ENCODE measurements around the gene NAT16. TPM values are rescaled to one million over a fixed set of nuclear protein-coding genes. Genes with fewer than 3 reads are reported as not detected.
"Not testable (repeated sequence)": the region's sequence is repeated elsewhere in the genome, so short reads cannot be mapped to it uniquely, and the experiment has no call there.

Gene NAT16
- total and polyA plus RNA-seq, 2 donors = not detected

- not testable (repeated sequence) for H3K27ac ChIP-seq (ENCODE audit: low read depth in 1 of 2, low read length in 1 of 2)
- 78% methylated on average over 22 of the region's 22 CpGs for WGBS
These were observed 23.9 kb upstream of the NAT16 start for GRCh38 chr7:101203740-101204738.

DNA sequence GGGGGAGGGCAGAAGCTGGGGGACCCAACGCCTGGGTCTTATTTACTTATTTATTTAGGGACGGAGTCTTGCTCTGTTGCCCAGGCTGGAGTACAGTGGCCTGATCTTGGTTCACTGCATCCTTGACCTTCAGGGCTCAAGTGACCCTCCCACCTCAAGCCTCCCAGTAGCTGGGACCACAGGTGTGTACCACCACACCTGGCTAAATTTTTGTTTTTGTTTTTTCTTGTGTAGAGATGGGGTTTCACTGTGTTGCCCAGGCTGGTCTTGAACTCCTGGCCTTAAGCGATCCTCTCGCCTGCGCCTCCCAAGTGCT lies 22.5 kb upstream of the NAT16 start:
- no peak for DNase-seq (ENCODE audit: low read depth in 6 of 9, low spot score in 9 of 9)
- 88% methylated on average over 5 of the region's 5 CpGs for WGBS
- Histone ChIP-seq H3K27ac (ENCODE audit: low read depth in 1 of 2, low read length in 1 of 2) (no peak overlapping the region), H3K36me3 (ENCODE audit: control insufficient read depth in 2 of 2, insufficient read depth in 2 of 2, low read length in 1 of 2) (peaks cover 0 to 3% of the 10 kb centered on the region in 2 donors), H3K9me3 (ENCODE audit: control insufficient read depth in 2 of 2, insufficient read depth in 1 of 2, low read length in 1 of 2) (no peaks in the 10 kb centered on the region), H3K4me1 (ENCODE audit: control insufficient read depth in 2 of 2, insufficient read depth in 2 of 2, low read length in 2 of 2) (no peaks in the 10 kb centered on the region), H3K27me3 (ENCODE audit: control insufficient read depth in 2 of 2, insufficient read depth in 1 of 2, low read length in 1 of 2) (peaks cover 34 to 65% of the 10 kb centered on the region in 2 donors), H3K4me3 (ENCODE audit: low read length in 2 of 2) (no peak overlapping the region)

More at GRCh38 chr7:101203740-101204738, 23.9 kb upstream of the NAT16 start:
- peak in 1 of 9 donors; percentile 13 for DNase-seq (ENCODE audit: low read depth in 6 of 9, low spot score in 9 of 9)
- not testable (repeated sequence) for H3K4me3 ChIP-seq (ENCODE audit: low read length in 2 of 2); H3K36me3 ChIP-seq (ENCODE audit: control insufficient read depth in 2 of 2, insufficient read depth in 2 of 2, low read length in 1 of 2); H3K9me3 ChIP-seq (ENCODE audit: control insufficient read depth in 2 of 2, insufficient read depth in 1 of 2, low read length in 1 of 2); H3K4me1 ChIP-seq (ENCODE audit: control insufficient read depth in 2 of 2, insufficient read depth in 2 of 2, low read length in 2 of 2)
- H3K27me3 ChIP-seq (ENCODE audit: control insufficient read depth in 2 of 2, insufficient read depth in 1 of 2, low read length in 1 of 2) = peaks cover 34 to 51% of the 10 kb centered on the region in 2 donors

DNA sequence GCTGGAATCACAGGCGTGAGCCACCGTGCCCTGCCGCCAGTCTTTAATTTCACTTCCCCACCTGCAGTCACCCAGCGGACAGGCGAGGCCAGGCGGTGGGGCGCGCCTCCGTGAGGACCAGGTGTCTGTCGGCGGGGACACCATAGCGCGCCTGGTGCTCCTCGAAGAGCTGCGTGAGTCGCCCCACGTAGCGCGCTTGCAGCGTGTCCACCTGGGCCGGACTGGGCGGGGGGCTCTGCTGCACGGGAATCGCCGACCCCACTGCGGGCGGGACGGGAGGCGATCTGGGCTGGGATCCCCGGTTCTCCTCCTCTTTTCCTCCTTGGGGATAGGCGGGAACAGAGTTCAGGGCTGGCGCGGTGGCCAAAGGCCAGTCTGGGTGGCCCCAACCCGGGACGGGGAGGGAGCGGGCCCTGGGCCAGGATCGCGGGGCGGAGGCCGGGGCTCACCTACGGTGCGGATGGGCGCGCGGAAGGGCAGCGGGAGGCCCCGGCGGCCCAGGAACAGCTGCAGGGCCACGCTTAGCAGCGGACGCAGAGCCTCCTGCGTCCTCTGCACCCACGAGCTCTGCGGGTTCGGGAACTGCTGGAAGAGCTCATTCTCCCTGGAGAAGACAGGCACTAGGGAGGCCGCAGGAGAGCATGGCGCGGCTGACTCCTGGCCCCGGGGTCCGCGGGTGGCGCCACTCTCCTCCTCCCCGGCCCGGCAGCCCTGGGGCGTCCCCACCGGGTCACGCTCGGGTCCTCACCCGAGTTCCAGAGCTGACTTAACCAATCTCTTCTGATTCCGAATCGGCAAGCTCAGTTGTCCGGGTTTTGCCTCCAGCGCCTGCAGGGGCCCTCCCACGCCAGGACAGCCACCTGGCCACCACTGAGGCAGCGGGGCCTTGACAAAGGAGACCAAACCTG lies 21.9 kb upstream of the NAT16 start:
- Histone ChIP-seq H3K36me3 (ENCODE audit: control insufficient read depth in 2 of 2, insufficient read depth in 2 of 2, low read length in 1 of 2) (peaks cover 0 to 3% of the 10 kb centered on the region in 2 donors), H3K4me3 (ENCODE audit: low read length in 2 of 2) (no peak overlapping the region), H3K27me3 (ENCODE audit: control insufficient read depth in 2 of 2, insufficient read depth in 1 of 2, low read length in 1 of 2) (peaks cover 34 to 68% of the 10 kb centered on the region in 2 donors), H3K27ac (ENCODE audit: low read depth in 1 of 2, low read length in 1 of 2) (no peak overlapping the region), H3K4me1 (ENCODE audit: control insufficient read depth in 2 of 2, insufficient read depth in 2 of 2, low read length in 2 of 2) (no peaks in the 10 kb centered on the region), H3K9me3 (ENCODE audit: control insufficient read depth in 2 of 2, insufficient read depth in 1 of 2, low read length in 1 of 2) (no peaks in the 10 kb centered on the region)
- WGBS = 11% methylated on average over 75 of the region's 75 CpGs
- no peak for DNase-seq (ENCODE audit: low read depth in 6 of 9, low spot score in 9 of 9)

- H3K4me1 ChIP-seq (ENCODE audit: control insufficient read depth in 2 of 2, insufficient read depth in 2 of 2, low read length in 2 of 2) = no peaks in the 10 kb centered on the region
- no peak within 1 kb of the TSS for H3K4me3 ChIP-seq (ENCODE audit: low read length in 2 of 2)
- peaks cover 34 to 71% of the 10 kb centered on the region in 2 donors for H3K27me3 ChIP-seq (ENCODE audit: control insufficient read depth in 2 of 2, insufficient read depth in 1 of 2, low read length in 1 of 2)
- H3K27ac ChIP-seq (ENCODE audit: low read depth in 1 of 2, low read length in 1 of 2) = no peak within 1 kb of the TSS
- no peaks in the 10 kb centered on the region for H3K9me3 ChIP-seq (ENCODE audit: control insufficient read depth in 2 of 2, insufficient read depth in 1 of 2, low read length in 1 of 2)
- peaks cover 0 to under 1% of the 10 kb centered on the region in 2 donors for H3K36me3 ChIP-seq (ENCODE audit: control insufficient read depth in 2 of 2, insufficient read depth in 2 of 2, low read length in 1 of 2)
- 32% methylated on average over 21 of the region's 21 CpGs for WGBS
- DNase-seq (ENCODE audit: low read depth in 6 of 9, low spot score in 9 of 9) = no peak
These were observed 20.9 kb upstream of the NAT16 start, which contains the start of gene MOGAT3 for GRCh38 chr7:101200862-101201599. Gene MOGAT3, minus strand, starts transcription at chr7:101201036. Its CDS starts 182 bp downstream, at chr7:101200854.

DNA sequence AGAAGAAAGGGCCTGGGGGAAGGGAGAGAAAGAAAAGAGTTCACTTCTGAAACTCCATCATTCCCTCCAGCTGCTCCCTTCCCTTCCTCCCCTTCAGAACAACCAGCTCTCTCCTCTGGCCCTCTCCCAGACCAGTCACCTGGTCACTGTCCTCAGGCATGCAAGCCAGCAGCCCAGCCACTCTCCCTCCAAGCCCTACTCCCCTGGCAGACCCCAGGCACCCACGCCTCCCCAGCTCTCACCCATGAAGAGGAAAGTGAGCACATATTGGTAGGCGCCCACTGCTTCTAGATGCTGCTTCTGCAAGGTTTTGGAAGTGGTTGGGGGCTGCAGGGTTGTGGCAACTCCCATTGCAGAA lies 20.4 kb upstream of the NAT16 start:
- Histone ChIP-seq H3K27me3 (ENCODE audit: control insufficient read depth in 2 of 2, insufficient read depth in 1 of 2, low read length in 1 of 2) (peaks cover 34 to 76% of the 10 kb centered on the region in 2 donors), H3K9me3 (ENCODE audit: control insufficient read depth in 2 of 2, insufficient read depth in 1 of 2, low read length in 1 of 2) (no peaks in the 10 kb centered on the region), H3K27ac (ENCODE audit: low read depth in 1 of 2, low read length in 1 of 2) (no peak overlapping the region), H3K4me3 (ENCODE audit: low read length in 2 of 2) (no peak overlapping the region), H3K36me3 (ENCODE audit: control insufficient read depth in 2 of 2, insufficient read depth in 2 of 2, low read length in 1 of 2) (no peaks in the 10 kb centered on the region), H3K4me1 (ENCODE audit: control insufficient read depth in 2 of 2, insufficient read depth in 2 of 2, low read length in 2 of 2) (no peaks in the 10 kb centered on the region)
- 77% methylated on average over 2 of the region's 2 CpGs for WGBS
- DNase-seq (ENCODE audit: low read depth in 6 of 9, low spot score in 9 of 9) = no peak

DNA sequence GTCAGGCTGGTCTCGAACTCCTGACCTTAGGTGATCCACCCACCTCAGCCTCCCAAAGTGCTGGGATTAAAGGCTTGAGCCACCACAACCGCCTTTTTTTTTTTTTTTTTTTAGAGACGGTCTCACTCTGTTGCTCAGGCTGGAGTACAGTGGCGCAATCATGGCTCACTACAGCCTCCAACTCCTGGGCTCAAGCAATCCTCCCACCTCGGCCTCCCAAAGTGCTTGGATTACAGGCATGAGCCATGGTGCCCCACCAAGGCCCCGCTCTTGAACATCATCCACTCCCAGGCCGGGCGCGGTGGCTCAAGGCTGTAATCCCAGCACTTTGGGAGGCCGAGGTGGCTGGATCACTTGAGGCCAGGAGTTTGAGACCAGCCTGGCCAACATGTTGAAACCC lies 19.4 kb upstream of the NAT16 start:
- not testable (repeated sequence) for DNase-seq (ENCODE audit: low read depth in 6 of 9, low spot score in 9 of 9); H3K36me3 ChIP-seq (ENCODE audit: control insufficient read depth in 2 of 2, insufficient read depth in 2 of 2, low read length in 1 of 2); H3K27ac ChIP-seq (ENCODE audit: low read depth in 1 of 2, low read length in 1 of 2); H3K4me3 ChIP-seq (ENCODE audit: low read length in 2 of 2); H3K9me3 ChIP-seq (ENCODE audit: control insufficient read depth in 2 of 2, insufficient read depth in 1 of 2, low read length in 1 of 2); H3K4me1 ChIP-seq (ENCODE audit: control insufficient read depth in 2 of 2, insufficient read depth in 2 of 2, low read length in 2 of 2)
- 96% methylated on average over 10 of the region's 10 CpGs for WGBS
- H3K27me3 ChIP-seq (ENCODE audit: control insufficient read depth in 2 of 2, insufficient read depth in 1 of 2, low read length in 1 of 2) = peaks cover 34 to 76% of the 10 kb centered on the region in 2 donors

- DNase-seq (ENCODE audit: low read depth in 6 of 9, low spot score in 9 of 9) = no peak
- H3K4me1 ChIP-seq (ENCODE audit: control insufficient read depth in 2 of 2, insufficient read depth in 2 of 2, low read length in 2 of 2) = no peaks in the 10 kb centered on the region
- WGBS = 77% methylated on average over 14 of the region's 14 CpGs
- H3K27ac ChIP-seq (ENCODE audit: low read depth in 1 of 2, low read length in 1 of 2) = no peak overlapping the region
- no peaks in the 10 kb centered on the region for H3K36me3 ChIP-seq (ENCODE audit: control insufficient read depth in 2 of 2, insufficient read depth in 2 of 2, low read length in 1 of 2)
- peaks cover 32 to 68% of the 10 kb centered on the region in 2 donors for H3K27me3 ChIP-seq (ENCODE audit: control insufficient read depth in 2 of 2, insufficient read depth in 1 of 2, low read length in 1 of 2)
- no peaks in the 10 kb centered on the region for H3K9me3 ChIP-seq (ENCODE audit: control insufficient read depth in 2 of 2, insufficient read depth in 1 of 2, low read length in 1 of 2)
- no peak overlapping the region for H3K4me3 ChIP-seq (ENCODE audit: low read length in 2 of 2)
These were observed 18.4 kb upstream of the NAT16 start for GRCh38 chr7:101198476-101198875.

DNA sequence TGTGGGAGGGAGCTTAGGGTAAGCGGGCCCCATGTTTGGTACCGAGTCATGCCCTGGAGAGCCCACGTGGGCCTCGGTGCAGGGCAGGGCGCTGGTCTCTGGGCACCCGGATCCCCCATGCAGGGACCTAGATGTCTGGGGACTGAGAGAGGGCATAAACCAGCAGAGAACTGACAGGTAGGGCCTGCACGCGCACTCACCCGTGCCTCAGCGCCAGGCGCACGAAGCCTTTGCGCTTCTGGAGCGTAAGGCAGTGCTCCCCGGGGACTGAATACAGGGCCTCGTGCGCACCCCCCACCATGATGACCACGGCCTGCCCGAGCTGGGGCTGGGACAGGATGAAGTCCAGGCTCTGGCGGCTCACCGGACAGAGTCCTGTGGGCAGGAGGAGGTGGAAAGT lies 17.9 kb upstream of the NAT16 start:
- no peak for DNase-seq (ENCODE audit: low read depth in 6 of 9, low spot score in 9 of 9)
- Histone ChIP-seq H3K9me3 (ENCODE audit: control insufficient read depth in 2 of 2, insufficient read depth in 1 of 2, low read length in 1 of 2) (no peaks in the 10 kb centered on the region), H3K4me1 (ENCODE audit: control insufficient read depth in 2 of 2, insufficient read depth in 2 of 2, low read length in 2 of 2) (no peaks in the 10 kb centered on the region), H3K4me3 (ENCODE audit: low read length in 2 of 2) (no peak overlapping the region), H3K27me3 (ENCODE audit: control insufficient read depth in 2 of 2, insufficient read depth in 1 of 2, low read length in 1 of 2) (peaks cover 27 to 68% of the 10 kb centered on the region in 2 donors), H3K36me3 (ENCODE audit: control insufficient read depth in 2 of 2, insufficient read depth in 2 of 2, low read length in 1 of 2) (no peaks in the 10 kb centered on the region), H3K27ac (ENCODE audit: low read depth in 1 of 2, low read length in 1 of 2) (no peak overlapping the region)
- 74% methylated on average over 21 of the region's 21 CpGs for WGBS

Data from thymus (tissue), 11 donors.